ENCODE data around the gene DUSP5.

DNA sequence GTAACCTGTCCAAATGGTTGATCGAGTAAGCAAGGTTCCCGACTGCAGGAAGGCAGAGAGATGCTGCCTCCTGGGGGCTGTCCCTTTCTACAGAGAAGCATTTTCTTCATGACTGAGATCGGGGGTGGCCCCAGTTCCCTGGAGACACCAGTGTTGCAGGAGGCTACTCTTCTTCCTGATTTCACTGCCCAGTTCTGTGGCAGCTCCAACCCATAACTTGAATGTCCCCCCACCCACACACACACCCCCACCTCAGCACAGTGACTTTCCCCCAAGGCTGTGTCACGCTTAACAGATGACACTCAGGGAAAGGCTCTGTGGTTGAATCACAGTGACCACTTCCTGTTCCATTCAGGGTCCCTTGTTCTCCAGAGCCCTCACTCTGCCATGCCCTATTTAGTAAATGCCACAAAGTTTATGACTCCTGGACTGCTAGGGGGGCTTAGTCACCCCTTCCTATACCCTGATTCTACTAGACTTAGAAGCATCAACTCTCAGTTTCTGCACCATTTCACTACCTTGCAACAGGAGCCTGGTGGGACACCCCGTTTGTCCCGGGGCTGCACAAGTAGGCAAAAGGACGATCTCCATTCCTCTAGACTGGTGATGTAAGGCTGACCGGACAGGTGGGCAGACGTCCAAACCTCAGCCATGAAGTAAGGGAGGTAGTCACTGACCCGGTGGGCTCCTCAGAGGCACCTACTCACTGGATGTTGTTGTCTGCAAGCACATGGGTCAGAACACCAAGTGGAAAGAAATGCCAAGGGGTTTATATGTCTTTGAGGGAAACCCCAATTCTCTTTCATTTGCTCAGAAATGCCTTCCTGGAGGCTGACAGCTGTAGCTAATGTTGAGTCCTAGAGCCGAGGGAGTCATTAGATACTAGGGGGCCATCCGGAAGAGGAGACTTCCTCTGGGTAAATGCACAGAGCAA, 38.5 kb downstream of the DUSP5 start:
- TF ChIP-seq, protein P1, sequence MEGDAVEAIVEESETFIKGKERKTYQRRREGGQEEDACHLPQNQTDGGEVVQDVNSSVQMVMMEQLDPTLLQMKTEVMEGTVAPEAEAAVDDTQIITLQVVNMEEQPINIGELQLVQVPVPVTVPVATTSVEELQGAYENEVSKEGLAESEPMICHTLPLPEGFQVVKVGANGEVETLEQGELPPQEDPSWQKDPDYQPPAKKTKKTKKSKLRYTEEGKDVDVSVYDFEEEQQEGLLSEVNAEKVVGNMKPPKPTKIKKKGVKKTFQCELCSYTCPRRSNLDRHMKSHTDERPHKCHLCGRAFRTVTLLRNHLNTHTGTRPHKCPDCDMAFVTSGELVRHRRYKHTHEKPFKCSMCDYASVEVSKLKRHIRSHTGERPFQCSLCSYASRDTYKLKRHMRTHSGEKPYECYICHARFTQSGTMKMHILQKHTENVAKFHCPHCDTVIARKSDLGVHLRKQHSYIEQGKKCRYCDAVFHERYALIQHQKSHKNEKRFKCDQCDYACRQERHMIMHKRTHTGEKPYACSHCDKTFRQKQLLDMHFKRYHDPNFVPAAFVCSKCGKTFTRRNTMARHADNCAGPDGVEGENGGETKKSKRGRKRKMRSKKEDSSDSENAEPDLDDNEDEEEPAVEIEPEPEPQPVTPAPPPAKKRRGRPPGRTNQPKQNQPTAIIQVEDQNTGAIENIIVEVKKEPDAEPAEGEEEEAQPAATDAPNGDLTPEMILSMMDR (conservative IDR thresholded peaks at IDR 0.05; ENCODE audit: low read length), result peak; percentile 74
- no peak for TF ChIP-seq EZH2phosphoT487 (IDR thresholded peaks at IDR 0.05; ENCODE audit: borderline replicate concordance, low read depth, low read length)

Data from OCI-LY7 (cell line).